Keratinocyte (primary cell): ENCODE measurements around the gene ITPR1. TPM values are rescaled to one million over a fixed set of nuclear protein-coding genes. Genes with fewer than 3 reads are reported as not detected.

Experiments used
- DNase-seq: peaks from one replicate; pipeline ENCODE4 v3.0.0-alpha.2; 2011; ENCODE audit warnings: low read depth, missing footprints, low spot score
- FAIRE-seq: peaks from 2 replicates; lab custom pipeline; 2011; peaks lifted over from hg19 to GRCh38; lab: Jason Lieb, UNC
- H2AFZ ChIP-seq: 2 replicates; pipeline ENCODE4 v1.6.0; 2012; ENCODE audit warnings: low read length, control low read depth, inconsistent platforms; ENCODE audit not compliant: control insufficient read depth
- H3K27ac ChIP-seq: 2 replicates; pipeline ENCODE4 v1.5.1; 2011; ENCODE audit warnings: low read length; ENCODE audit not compliant: control insufficient read depth, insufficient read depth
- H3K27me3 ChIP-seq: 3 replicates; pipeline ENCODE4 v1.6.0; 2011; ENCODE audit warnings: low read length; ENCODE audit not compliant: control insufficient read depth, insufficient read depth; ENCODE audit errors: extremely low read depth
- H3K36me3 ChIP-seq, 2 experiments: 2 replicates in 1 of 2; 3 replicates in 1 of 2; pipeline ENCODE4 v1.5.1; 2011; ENCODE audit warnings: low read length in 2 of 2, mild to moderate bottlenecking in 1 of 2; ENCODE audit not compliant: control insufficient read depth in 2 of 2, insufficient read depth in 2 of 2; ENCODE audit errors: extremely low read depth in 1 of 2
- H3K4me1 ChIP-seq: 3 replicates; pipeline ENCODE4 v1.5.1; 2011; ENCODE audit warnings: low read length; ENCODE audit not compliant: control insufficient read depth, insufficient read depth; ENCODE audit errors: extremely low read depth
- H3K4me2 ChIP-seq: 3 replicates; pipeline ENCODE4 v1.6.0; 2011; ENCODE audit warnings: low read depth, low read length; ENCODE audit not compliant: control insufficient read depth, insufficient read depth; ENCODE audit errors: extremely low read depth
- H3K4me3 ChIP-seq, 3 experiments: fragments of 200-600 bp in 1 of 3; sonication (generic) in 1 of 3; 2 replicates in 2 of 3; 3 replicates in 1 of 3; pipeline ENCODE4 v1.5.1; 2011 to 2016; ENCODE audit warnings: low read length in 3 of 3, mild to moderate bottlenecking in 3 of 3, control low read depth in 2 of 3, inconsistent platforms in 1 of 3, low read depth in 1 of 3, mixed read lengths in 1 of 3, mixed run types in 1 of 3, moderate library complexity in 1 of 3; ENCODE audit not compliant: control insufficient read depth in 2 of 3, insufficient read depth in 2 of 3; ENCODE audit errors: extremely low read depth in 1 of 3
- H3K79me2 ChIP-seq: 2 replicates; pipeline ENCODE4 v1.6.0; 2012; ENCODE audit warnings: low read length; ENCODE audit not compliant: control insufficient read depth, insufficient read depth
- H3K9ac ChIP-seq: 3 replicates; pipeline ENCODE4 v1.6.0; 2011; ENCODE audit warnings: low read length; ENCODE audit not compliant: control insufficient read depth, insufficient read depth; ENCODE audit errors: extremely low read depth
- H3K9me1 ChIP-seq: 3 replicates; pipeline ENCODE4 v1.6.0; 2011; ENCODE audit warnings: low read length; ENCODE audit not compliant: control insufficient read depth, insufficient read depth; ENCODE audit errors: extremely low read depth
- H3K9me3 ChIP-seq: 2 replicates; pipeline ENCODE4 v1.5.1; 2012; ENCODE audit warnings: low read depth, low read length; ENCODE audit not compliant: control insufficient read depth
- H4K20me1 ChIP-seq: 3 replicates; pipeline ENCODE4 v1.6.0; 2011; ENCODE audit warnings: low read length; ENCODE audit not compliant: control insufficient read depth, insufficient read depth; ENCODE audit errors: extremely low read depth
- CTCF ChIP-seq, 3 experiments: IDR thresholded peaks in 1 of 3; conservative IDR thresholded peaks in 1 of 3; optimal IDR thresholded peaks in 1 of 3; 2 replicates in 2 of 3; 3 replicates in 1 of 3; pipeline versions ENCODE3 to v1.5.1; 2011; ENCODE audit warnings: low read length in 3 of 3, mild to moderate bottlenecking in 3 of 3, moderate library complexity in 2 of 3, control low read depth in 1 of 3, inconsistent platforms in 1 of 3; ENCODE audit not compliant: insufficient read depth in 2 of 3; ENCODE audit errors: extremely low read depth in 1 of 3
- EZH2 ChIP-seq: IDR thresholded peaks from one replicate; pipeline ENCODE4 v1.6.1; 2012; ENCODE audit warnings: inconsistent platforms, mild to moderate bottlenecking, low read length, moderate library complexity
- dilution Hi-C: fragments of 300-500 bp; cut with MboI; formaldehyde crosslinking; loops from one replicate; pipeline ENCODE4 v1.7.0; 2020; ENCODE audit warnings: low sequenced_read_pairs; ENCODE audit not compliant: extremely low pct_ligation_motif_present
- polyA plus RNA-seq, 5 experiments: library from polyadenylated mRNA; depleted of rRNA in 3 of 5; stranded (reverse) in 3 of 5; stranded (forward) in 1 of 5; unstranded in 1 of 5; fragments of >200 nt; gene quantifications; 1 replicate in 1 of 5; 2 replicates in 3 of 5; 3 replicates in 1 of 5; pipeline versions ENCODE4 v1.2.1 to v1.2.3, GENCODE V29; 2011 to 2012; ENCODE audit warnings: missing spikeins in 2 of 5, low read depth in 1 of 5, low replicate concordance in 1 of 5

ITPR1 gene
- polyA plus RNA-seq, 1 donor (not counting 4 experiments of a cell fraction or from before 2014, with no cell fraction given) = 3.5 TPM

- dilution Hi-C loops = no loop called here
- FAIRE-seq (no peak), DNase-seq (no peak)
- H2AFZ ChIP-seq = no peak overlapping the region
- peaks cover 3% of the 10 kb centered on the region for H3K4me1 ChIP-seq
- no peaks in the 10 kb centered on the region for H3K9me1 ChIP-seq
- H3K4me2 ChIP-seq = no peak overlapping the region
- H3K4me3 ChIP-seq = no peak overlapping the region
- no peaks in the 10 kb centered on the region for H3K79me2 ChIP-seq
- H3K27me3 ChIP-seq = no peaks in the 10 kb centered on the region
- H3K9ac ChIP-seq = no peak overlapping the region
- TF ChIP-seq CTCF (optimal IDR thresholded peaks at IDR 0.05 in 1 of 3, IDR thresholded peaks at IDR 0.05 in 1 of 3, conservative IDR thresholded peaks at IDR 0.05 in 1 of 3; ENCODE audit: extremely low read depth in 1 of 3, insufficient read depth in 2 of 3, low read length in 3 of 3) (no peak), EZH2 (no peak)
- no peaks in the 10 kb centered on the region for H4K20me1 ChIP-seq
- no peaks in the 10 kb centered on the region for H3K36me3 ChIP-seq
- no peak overlapping the region for H3K27ac ChIP-seq
- no peaks in the 10 kb centered on the region for H3K9me3 ChIP-seq
Measured at GRCh38 chr3:4791358-4791757, 298.2 kb downstream of the ITPR1 start.

GRCh38 chr3:4793311-4793710, 300.2 kb downstream of the ITPR1 start:
- FAIRE-seq = no peak
- TF ChIP-seq EZH2 (no peak), CTCF (optimal IDR thresholded peaks at IDR 0.05 in 1 of 3, IDR thresholded peaks at IDR 0.05 in 1 of 3, conservative IDR thresholded peaks at IDR 0.05 in 1 of 3; ENCODE audit: extremely low read depth in 1 of 3, insufficient read depth in 2 of 3, low read length in 3 of 3) (no peak)
- dilution Hi-C loops = no loop called here

More at GRCh38 chr3:4793311-4793710, 300.2 kb downstream of the ITPR1 start:
- Histone ChIP-seq H3K9me1 (no peaks in the 10 kb centered on the region), H3K79me2 (no peaks in the 10 kb centered on the region), H3K4me3 (no peak overlapping the region), H4K20me1 (no peaks in the 10 kb centered on the region), H3K36me3 (no peaks in the 10 kb centered on the region), H3K27me3 (no peaks in the 10 kb centered on the region), H3K4me1 (no peaks in the 10 kb centered on the region), H3K27ac (no peak overlapping the region), H3K9ac (no peak overlapping the region), H3K9me3 (no peaks in the 10 kb centered on the region), H3K4me2 (no peak overlapping the region), H2AFZ (no peak overlapping the region)
- no peak for DNase-seq
